RKO (cell line): ENCODE results near the gene ANKRD7.
A peak's percentile ranks its signal among the peaks of the same experiment; 100 is the strongest.

Source experiments
- DNase-seq: peaks from one replicate; pipeline ENCODE4 v3.0.0-alpha.2; 2016; ENCODE audit warnings: low spot score

The ANKRD7 gene

GRCh38 chr7:118224521-118224920, at the start of gene ANKRD7:
TSS of gene ANKRD7 (plus strand) at chr7:118224704. CDS start at chr7:118224831, 127 bp downstream.
- no peak for DNase-seq

DNA sequence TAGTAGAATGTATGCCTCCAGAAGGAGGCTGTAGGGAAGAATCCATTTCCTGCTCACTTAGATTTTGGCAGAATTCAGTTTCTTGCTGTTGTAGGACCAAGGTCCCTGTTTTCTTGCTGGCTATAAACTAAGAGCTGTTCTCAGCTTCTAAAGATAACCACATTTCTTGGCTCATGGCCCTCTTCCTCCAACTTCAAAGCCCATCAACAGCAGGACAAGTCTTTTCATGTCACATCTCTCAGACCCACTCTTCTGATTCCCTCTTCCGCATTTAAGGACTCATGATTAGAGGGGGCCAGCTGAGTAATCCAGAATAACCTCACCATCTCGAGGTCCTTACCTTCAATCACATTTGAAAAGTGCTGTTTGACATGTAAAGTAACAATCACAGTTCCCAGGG, 48.8 kb upstream of the ANKRD7 start:
- no peak for DNase-seq

DNA sequence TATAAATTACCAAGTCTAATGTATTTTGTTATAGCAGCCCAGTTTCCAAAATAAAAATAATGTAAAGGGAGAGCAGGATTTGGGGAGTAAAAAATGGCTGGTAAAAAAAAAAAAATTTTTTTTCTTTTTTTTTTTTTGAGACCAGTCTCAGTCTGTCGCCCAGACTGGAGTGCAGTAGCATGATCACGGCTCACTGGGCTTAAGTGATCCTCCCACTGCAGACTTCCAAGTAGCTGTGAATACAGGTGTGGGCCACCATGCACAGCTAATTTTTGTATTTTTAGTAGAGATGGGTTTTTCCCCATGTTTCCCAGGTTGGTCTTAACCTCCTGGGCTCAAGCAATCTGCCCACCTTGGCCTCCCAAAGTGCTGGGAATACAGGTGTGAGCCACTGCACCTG, 45.3 kb upstream of the ANKRD7 start:
- no peak for DNase-seq

DNA sequence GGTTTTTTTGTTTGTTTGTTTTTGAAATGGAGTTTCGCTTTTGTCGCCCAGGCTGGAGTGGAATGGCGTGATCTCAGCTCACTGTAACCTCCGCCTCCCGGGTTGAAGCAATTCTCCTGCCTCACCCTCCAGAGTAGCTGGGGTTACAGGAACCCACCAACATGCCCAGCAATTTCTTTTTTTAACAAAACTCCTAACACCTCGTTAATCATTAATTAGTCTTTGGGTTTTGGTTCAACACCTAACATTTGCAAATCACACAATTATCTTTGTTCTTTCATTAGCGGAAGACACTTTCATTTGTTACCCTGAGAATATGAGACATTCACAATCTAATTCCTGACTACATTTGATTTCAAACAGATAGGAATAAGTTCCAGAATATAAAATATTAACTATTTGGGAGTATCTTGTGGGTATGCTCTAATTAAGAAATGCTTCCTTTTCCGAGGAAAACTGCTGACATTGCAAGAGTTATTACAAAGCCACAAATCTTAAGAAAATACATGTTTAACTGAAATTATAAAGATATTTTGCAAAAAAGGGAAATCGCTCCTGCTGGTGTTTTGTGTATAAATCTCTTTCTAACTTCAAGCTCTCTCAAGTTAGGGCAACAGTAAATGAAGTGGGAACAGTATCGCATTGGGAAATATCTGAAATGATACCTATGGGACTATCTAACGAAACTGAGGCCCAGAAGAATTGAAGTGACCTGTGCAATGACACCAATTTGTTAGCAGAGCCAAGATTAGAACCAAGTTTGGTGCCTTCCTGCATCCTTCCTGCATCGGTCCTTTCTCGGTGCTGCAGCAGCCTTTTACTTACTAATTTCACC, 41.7 kb upstream of the ANKRD7 start:
- DNase-seq = peak; percentile 47

DNA sequence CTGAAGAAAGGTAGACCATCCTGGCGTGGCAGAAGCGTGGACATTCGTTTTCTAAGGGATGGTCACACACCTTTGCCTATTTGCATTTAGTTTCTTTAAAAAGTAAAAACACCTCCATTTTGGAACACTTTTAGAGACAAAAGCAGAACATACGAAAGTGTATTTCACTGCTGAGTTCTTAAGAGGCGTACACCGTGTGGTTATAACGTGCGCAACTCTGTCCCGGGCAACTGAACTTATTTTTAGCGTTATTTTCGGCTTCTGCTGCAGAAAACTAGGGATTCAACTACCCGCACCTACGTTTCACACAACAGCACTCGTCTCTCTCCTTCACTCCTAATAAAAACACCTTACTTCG, 41.1 kb upstream of the ANKRD7 start:
- no peak for DNase-seq

DNA sequence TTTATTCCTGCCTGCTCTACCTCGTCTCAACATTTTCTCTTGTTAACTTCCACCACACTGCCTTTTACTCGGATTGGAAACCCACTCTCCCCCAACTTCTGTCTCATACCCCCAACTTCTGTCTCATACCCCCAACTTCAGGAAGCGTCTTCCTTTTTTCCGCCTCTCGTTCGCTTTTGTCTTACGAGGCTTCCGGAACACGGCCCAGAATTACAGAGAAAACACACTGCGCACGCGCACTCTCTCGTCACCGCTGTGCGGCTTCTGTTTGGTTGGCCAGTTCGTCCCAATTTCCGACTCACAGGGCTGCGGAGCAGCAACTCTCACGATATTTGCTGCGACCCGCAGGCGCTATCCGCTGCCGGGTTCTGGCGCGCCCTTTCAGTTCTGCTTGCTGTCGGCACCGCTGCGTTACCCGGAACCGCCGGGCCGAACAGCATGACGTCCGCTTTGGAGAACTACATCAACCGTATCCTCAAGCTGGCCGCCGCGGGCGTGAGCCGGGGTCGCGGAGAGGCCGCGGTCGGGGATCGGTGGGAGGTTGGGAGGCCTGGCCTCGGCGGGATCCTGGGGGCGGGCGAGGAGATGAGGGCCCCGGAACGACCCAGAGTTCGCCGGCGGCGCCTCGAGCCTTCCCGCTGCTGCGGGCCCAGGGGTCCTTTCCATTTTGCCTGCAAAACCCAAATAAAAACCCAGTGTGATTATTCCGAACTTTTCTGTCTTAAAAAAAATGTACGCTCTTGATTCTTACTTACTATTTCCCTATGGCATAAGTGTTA, 40.5 kb upstream of the ANKRD7 start, which contains the start of gene LSM8:
LSM8 (plus strand) TSS at position 379 of the 779 bp plus-strand sequence; CDS start at position 439, 60 bp downstream.
- peak; percentile 99 for DNase-seq

GRCh38 chr7:118184565-118184940, 40.0 kb upstream of the ANKRD7 start:
- peak; percentile 53 for DNase-seq

DNA sequence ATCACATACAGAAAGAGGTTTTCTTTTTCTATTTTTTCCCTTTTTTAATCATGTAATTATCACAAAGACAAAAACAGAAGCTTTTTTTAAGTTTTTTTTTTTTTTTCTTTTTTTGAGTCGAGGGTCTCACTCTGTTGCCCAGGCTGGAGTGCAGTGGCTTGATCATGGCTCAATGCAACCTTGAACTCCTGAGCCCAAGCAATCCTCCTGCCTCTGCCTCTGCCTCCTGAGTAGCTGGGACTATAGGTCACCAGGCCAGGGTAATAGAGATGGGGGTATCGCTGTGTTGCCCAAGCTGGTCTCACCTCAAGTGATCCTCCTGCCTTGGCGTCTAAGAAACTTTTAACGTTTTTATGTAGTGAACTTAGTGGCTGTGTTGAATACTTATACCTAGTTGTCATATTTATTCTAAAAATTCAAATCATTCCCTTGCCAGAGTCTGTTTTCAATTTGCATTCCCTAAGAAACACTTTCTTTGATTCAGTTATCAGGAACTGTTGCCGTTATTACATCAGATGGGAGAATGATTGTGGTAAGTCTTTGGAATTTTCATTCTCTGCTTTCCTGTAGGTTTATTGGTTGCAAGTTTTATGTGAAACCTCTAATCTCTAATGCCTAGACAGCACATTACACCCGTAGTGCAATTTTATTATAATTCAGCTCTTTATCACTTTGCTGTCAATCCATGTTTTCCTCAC, 39.2 kb upstream of the ANKRD7 start:
- DNase-seq = peak; percentile 63

- peak; percentile 78 for DNase-seq
These were observed 38.0 kb upstream of the ANKRD7 start for GRCh38 chr7:118186501-118186900.

- DNase-seq = no peak
These were observed 29.9 kb upstream of the ANKRD7 start for GRCh38 chr7:118194571-118194970.

DNA sequence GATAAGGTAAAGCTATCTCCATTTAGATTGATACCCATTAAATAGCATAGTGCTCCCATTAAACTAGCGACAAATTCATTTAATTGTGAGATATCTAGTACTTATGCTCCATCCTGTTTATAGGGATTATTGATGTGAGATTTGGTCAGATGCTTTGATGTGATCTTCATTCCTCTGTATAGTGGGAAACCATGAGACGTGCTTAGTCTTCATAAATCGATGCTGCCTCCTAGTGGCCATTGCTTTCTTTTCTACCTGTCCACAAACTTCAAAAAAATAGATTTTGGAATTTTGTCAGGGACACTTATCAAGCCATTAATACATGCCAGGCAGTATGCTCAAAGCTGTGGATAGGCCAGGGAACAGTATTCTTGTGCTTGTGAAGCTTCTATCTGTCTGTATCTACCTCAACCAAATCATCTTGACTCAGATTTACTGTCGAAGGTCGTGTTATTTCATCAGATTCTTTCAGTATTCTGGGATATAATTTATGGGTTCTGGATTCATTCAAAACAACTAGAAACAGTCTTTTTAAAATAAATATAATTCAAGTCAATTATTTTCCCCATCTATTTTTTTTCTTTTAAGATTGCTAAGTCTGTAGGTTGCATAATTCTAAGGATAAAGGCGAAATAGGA, 28.5 kb upstream of the ANKRD7 start:
- peak; percentile 82 for DNase-seq

DNA sequence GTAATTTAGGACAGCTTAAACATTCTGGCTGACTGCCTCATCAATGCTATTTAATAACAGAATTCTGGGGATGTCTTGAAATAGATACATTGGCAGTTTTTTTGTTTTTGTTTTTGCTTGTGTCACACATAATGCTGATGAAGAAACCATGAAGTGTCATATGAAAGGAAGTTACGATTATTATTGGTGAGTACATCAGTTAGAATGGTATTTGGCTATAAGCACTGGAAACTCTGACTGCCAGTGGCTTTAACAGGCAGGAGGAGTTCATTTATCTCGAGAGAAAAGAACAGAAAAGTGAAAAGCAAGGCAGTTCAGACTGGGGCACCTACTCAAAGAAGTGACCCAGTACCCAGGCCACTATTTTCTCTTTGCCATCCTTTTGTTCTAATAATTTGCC, 22.4 kb upstream of the ANKRD7 start:
- no peak for DNase-seq

GRCh38 chr7:118214051-118214832, 10.3 kb upstream of the ANKRD7 start:
- no peak for DNase-seq

GRCh38 chr7:118214833-118215182, 9.7 kb upstream of the ANKRD7 start:
- no peak for DNase-seq

DNA sequence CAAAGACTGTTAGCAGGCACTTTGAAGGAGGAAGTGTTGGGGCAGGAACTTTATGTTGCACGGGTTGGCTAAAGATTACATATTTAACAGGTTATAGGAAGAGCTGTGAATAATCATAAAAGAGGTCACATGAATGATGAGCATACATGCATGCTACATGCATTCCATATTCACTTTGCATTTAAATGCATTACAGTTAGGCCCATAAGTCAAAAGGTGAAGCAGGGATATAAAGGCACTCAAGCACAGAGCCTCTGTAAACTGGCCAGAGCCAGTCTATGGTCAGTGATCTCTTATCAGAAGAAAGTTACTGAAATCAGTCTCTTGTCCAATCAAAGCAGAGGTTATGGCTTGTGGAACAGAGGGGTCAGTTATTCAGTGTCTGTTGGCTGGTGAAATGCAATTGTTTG, 7.3 kb upstream of the ANKRD7 start:
- DNase-seq = no peak

- DNase-seq = no peak
These were observed 5.9 kb upstream of the ANKRD7 start for GRCh38 chr7:118218413-118219156.

DNA sequence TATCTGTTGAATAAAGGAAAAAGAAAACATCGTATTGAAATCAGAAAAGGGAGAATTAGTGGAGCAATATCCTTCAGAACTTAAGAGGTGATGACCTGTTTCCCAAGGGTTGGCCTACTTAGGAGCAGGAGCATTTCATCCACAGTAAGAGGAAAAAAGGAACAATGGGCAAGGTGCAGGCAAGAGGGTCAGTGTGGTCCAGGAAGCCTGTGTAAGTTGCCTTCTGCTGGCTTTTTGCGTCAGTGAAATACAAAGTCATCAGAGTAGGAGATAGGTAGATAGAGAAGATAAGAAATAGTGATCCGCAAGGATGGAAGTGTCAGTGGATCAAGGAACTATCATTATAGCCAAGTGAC, 5.4 kb upstream of the ANKRD7 start:
- no peak for DNase-seq

- no peak for DNase-seq
These were observed 3.9 kb upstream of the ANKRD7 start for GRCh38 chr7:118220583-118220982.

DNA sequence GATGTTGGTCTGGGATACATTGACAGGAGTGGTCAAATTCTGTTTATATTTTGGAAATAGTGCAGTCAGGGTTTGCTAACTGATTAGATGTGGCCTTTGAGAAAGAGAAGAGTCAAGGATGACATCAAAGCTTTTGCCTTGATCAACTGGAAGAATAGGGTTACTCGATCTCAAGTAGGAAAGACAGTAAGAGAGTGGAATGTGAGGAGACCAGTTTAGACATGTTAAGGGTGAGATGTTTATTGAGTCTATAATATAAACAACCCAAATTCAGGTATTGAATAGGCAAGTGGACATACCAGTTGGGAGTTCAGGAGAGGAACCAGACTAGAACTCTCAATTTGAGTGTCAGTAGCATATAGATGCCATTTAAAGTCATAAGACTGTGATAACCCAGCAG, 1.9 kb upstream of the ANKRD7 start:
- DNase-seq = no peak

DNA sequence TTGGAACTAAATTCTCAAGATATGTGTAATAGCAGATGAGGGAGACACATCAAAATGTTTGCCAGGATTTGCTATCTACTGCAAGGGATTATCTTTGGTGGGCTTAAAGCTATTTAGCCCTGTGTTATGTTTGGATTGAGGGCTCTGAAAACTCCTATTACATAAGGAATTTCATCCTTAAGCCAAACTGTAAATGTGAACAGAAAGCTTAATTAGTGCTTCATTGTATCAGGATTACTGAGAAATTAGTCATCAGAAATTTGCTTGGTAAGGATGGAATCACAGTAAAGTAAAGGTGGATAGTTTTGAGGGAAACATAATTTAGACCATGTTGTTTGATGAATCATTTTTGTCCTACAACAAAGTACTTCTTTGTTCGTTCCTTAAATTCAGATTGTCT, 8.3 kb downstream of the ANKRD7 start:
- DNase-seq = peak; percentile 26

DNA sequence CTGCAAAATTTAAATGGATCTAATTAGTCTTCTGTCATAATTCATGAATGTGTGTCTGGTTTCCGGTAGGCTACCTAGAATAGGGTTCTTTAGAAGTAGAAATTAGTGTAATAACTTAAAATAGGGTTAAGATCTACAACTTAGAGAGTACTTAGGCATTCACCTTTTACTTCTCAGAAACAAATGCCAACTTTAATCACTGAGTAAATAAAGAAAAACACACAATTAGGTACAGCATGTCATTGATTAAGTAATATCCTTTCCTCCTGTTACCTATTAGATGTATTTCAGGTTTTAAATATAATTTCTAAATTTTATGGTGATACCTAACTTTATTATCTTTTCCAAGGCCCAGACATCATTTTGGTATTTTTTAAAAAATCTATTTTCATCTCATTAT, 9.3 kb downstream of the ANKRD7 start:
- no peak for DNase-seq
